Activated CD4-positive, alpha-beta T cell treated with anti-CD3 and anti-CD28 coated beads, Interleukin-2, amount 10 ng/mL, durations not matched to agents 7 days and 5 days (primary cell): ENCODE results near the gene ERICH3. TPM values are rescaled to one million over a fixed set of nuclear protein-coding genes. Genes with fewer than 3 reads are reported as not detected.

Source experiments
- CTCF ChIA-PET: fragments of 350-600 bp; sonication (Branson Sonifier 250); formaldehyde crosslinking; loops from one replicate; lab custom pipeline; 2021; ENCODE audit warnings: antibody characterized with exemption; lab: Charles Lee
- POLR2A ChIA-PET: fragments of 350-600 bp; sonication (Branson Sonifier 250); formaldehyde crosslinking; loops from one replicate; lab custom pipeline; 2021; ENCODE audit warnings: antibody characterized with exemption; lab: Charles Lee
- DNase-seq: peaks from one replicate; pipeline ENCODE4 v3.0.0-alpha.2; 2020
- H3K27ac Mint-ChIP-seq: one replicate; pipeline ENCODE4 v1.8.0; 2021; ENCODE audit warnings: mild to moderate bottlenecking, moderate library complexity, mixed read lengths
- H3K27me3 Mint-ChIP-seq: one replicate; pipeline ENCODE4 v1.8.0; 2021; ENCODE audit warnings: mixed read lengths
- H3K36me3 Mint-ChIP-seq: one replicate; pipeline ENCODE4 v1.8.0; 2021; ENCODE audit warnings: low read depth, mixed read lengths
- H3K4me1 Mint-ChIP-seq: one replicate; pipeline ENCODE4 v1.8.0; 2021; ENCODE audit warnings: mixed read lengths
- H3K4me3 Mint-ChIP-seq: one replicate; pipeline ENCODE4 v1.8.0; 2021; ENCODE audit warnings: mild to moderate bottlenecking, moderate library complexity, mixed read lengths
- H3K9me3 Mint-ChIP-seq: one replicate; pipeline ENCODE4 v1.8.0; 2021; ENCODE audit warnings: mixed read lengths
- total RNA-seq, 2 experiments: library from RNA; stranded (reverse); gene quantifications; one replicate each; pipeline ENCODE4 v1.2.3, GENCODE V29; 2021

The ERICH3 gene
- total RNA-seq, 2 experiments from 2014 or later = not detected

DNA sequence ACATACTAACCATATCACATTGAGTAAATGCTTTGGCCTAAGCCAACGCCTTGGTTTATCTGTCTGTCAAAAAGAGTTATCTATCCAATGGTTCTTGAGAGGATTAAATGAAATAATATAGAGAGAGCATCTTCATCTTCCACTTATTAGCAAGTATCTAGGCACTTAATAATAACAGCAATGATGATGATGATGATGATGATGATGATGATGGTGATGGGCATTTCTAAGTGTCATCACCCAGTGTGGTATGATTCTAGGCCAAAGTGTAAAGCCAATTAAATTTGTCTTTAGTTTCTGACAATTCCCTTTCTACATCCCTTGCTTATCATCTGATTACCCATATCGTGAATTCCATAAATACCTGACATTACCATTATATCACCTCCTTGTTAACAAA is 95.5 kb downstream of the ERICH3 start:
- H3K4me3 Mint-ChIP-seq = no peak overlapping the region
- no peak for DNase-seq
- ChIA-PET POLR2A (no interaction called here), CTCF (no interaction called here)
- peaks cover 3% of the 10 kb centered on the region for H3K4me1 Mint-ChIP-seq
- H3K9me3 Mint-ChIP-seq = no peaks in the 10 kb centered on the region
- peaks cover 2% of the 10 kb centered on the region for H3K27me3 Mint-ChIP-seq
- H3K27ac Mint-ChIP-seq = no peak overlapping the region
- no peaks in the 10 kb centered on the region for H3K36me3 Mint-ChIP-seq

DNA sequence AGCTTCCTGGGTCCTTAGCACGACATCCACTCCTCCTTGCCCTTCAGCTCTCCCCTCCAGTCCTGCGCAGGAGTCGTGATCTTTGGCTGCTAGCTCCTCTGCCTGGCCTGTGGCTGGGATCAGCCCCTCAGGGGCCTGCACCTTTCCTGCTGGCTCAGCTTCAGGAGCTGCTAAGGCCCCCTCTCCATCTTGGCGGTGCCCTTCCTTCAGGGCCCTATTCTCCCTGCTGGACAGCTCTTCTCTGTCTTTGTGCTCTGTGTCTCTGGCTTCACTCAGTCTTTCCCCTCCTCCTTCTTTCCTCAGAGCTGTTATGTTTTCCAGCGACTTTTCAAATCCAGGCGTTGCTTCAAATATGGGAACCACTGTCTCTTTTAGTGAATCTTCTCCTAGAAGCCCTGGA is 101.7 kb downstream of the ERICH3 start:
- ChIA-PET POLR2A (no interaction called here), CTCF (interaction anchor here (1.0 kb wide), 1 partner anchor 16 kb away, joined by 3 read pairs; no protein-coding TSS in a partner anchor)
- DNase-seq = no peak
- Mint-ChIP-seq H3K9me3 (no peaks in the 10 kb centered on the region), H3K4me1 (no peaks in the 10 kb centered on the region), H3K4me3 (no peak overlapping the region), H3K36me3 (no peaks in the 10 kb centered on the region), H3K27ac (no peak overlapping the region), H3K27me3 (no peaks in the 10 kb centered on the region)

DNA sequence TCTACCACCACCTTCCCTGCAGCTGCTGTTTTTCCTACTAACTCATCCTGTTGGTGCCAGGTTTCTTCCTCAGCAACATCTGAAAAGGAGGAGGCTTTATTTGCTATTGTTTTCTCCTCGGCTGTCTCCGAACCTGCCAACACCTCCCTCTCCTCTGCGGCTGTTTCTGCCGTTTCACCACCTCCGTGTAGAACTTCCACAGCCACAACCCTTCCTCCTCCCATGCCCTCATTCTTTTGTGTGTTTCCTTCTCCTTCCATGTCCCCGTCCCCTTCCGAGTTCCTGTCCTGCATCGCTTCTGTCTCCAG is 102.1 kb downstream of the ERICH3 start:
- H3K9me3 Mint-ChIP-seq = no peaks in the 10 kb centered on the region
- H3K27me3 Mint-ChIP-seq = no peaks in the 10 kb centered on the region
- H3K4me3 Mint-ChIP-seq = no peak overlapping the region
- no peaks in the 10 kb centered on the region for H3K36me3 Mint-ChIP-seq
- ChIA-PET POLR2A (no interaction called here), CTCF (interaction anchor here (1.0 kb wide), 1 partner anchor 16 kb away, joined by 3 read pairs; no protein-coding TSS in a partner anchor)
- no peak for DNase-seq
- H3K4me1 Mint-ChIP-seq = no peaks in the 10 kb centered on the region
- no peak overlapping the region for H3K27ac Mint-ChIP-seq

DNA sequence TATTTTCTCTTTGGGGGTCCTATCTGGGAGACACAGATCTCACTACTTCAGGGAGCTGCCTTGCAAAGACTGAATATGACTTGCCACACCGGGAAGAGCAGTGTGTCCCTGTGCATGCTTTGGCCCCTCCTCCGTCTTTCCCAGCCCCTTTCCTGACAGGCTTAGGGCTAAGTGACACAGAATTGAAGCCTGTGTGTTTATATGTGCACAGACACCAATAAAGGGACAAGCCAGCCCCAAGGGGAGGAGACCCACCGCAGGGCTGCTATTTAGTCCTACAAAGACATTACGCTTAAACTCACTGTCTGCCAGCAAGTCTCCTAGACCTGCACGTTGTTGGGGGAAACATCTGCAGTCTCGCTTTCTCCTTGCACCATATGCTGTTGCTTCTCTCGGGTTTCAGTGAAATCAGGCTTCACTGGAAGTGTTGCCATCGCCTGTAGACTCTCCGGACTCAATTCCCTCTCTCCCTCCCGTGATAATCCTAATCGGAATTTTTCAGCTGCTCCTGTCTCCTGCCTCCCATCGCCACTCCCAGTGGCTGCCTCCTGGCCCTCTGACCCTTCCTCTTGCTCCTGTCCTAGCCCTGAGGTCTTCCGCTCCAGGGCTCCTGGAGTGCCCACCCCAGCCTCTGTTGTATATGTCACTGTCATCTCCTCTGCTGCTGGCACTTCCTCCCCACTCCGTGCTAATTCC is 102.6 kb downstream of the ERICH3 start:
- POLR2A ChIA-PET = no interaction called here
- no peak overlapping the region for H3K27ac Mint-ChIP-seq
- no peak for DNase-seq
- CTCF ChIA-PET = interaction anchor here (1.0 kb wide), 1 partner anchor 17 kb away, joined by 3 read pairs; no protein-coding TSS in a partner anchor
- no peaks in the 10 kb centered on the region for H3K9me3 Mint-ChIP-seq
- no peaks in the 10 kb centered on the region for H3K27me3 Mint-ChIP-seq
- no peaks in the 10 kb centered on the region for H3K4me1 Mint-ChIP-seq
- H3K36me3 Mint-ChIP-seq = no peaks in the 10 kb centered on the region
- no peak overlapping the region for H3K4me3 Mint-ChIP-seq

DNA sequence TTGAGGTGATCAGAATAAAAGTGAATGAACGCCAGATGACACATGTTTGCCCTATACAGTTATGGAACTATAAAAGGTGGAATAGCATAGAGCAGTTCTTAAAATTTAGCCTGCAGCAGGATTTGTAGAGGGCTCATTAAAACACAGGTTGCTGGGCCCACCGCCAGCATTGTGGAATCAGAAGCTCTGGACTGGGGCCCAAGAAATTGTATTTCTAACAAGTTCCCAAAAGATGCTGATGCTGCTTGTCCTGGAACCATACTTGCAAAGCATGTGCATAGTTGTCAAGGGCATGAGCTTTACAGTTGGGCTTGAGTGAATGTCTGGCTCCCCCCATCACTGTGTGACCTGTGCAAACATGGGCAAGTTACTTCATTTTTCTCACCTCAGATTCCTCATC is 123.7 kb downstream of the ERICH3 start:
- H3K4me1 Mint-ChIP-seq = no peaks in the 10 kb centered on the region
- no peaks in the 10 kb centered on the region for H3K9me3 Mint-ChIP-seq
- ChIA-PET CTCF (no interaction called here), POLR2A (no interaction called here)
- DNase-seq = no peak
- H3K4me3 Mint-ChIP-seq = no peak overlapping the region
- no peaks in the 10 kb centered on the region for H3K27me3 Mint-ChIP-seq
- no peak overlapping the region for H3K27ac Mint-ChIP-seq
- H3K36me3 Mint-ChIP-seq = no peaks in the 10 kb centered on the region

DNA sequence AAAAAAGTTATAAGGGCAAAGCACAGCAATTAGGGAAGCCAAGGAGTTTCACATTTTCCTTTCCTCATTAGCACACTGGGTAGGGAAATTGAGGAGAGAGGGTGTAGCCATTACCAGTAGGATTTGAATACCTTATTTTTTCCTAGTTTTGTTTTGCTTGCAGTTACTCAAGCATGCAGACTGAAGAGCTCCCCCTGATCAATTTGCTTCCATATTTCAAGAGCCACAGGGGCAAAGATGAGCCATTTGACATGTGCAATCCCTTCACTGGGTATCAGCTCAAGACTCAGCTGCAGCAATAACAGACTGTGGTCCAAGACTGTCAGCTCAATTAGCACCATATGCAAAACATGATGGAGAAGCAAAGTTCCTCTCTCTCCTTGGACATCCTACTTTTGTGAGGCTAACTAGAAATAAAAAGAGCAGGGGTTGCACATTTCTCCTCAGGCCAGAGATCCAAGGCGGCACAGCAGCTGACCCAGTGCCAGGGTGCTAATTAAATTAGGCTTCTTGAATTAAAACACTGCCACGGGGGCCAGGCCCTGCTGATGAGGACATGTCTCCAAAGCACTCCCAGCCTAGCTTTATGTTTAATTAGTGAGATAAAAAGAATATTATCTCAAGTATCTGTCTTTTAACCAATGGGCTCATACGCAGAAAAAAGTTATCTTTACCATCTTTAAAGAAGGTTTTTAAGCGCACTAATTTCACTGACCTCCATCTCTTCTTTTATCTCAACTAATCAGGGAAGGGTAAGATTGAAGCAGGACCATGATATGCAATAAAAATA is 124.4 kb downstream of the ERICH3 start:
- no peak for DNase-seq
- Mint-ChIP-seq H3K36me3 (no peaks in the 10 kb centered on the region), H3K4me3 (no peak overlapping the region), H3K9me3 (no peaks in the 10 kb centered on the region), H3K27me3 (no peaks in the 10 kb centered on the region), H3K4me1 (no peaks in the 10 kb centered on the region), H3K27ac (no peak overlapping the region)
- ChIA-PET CTCF (no interaction called here), POLR2A (no interaction called here)

DNA sequence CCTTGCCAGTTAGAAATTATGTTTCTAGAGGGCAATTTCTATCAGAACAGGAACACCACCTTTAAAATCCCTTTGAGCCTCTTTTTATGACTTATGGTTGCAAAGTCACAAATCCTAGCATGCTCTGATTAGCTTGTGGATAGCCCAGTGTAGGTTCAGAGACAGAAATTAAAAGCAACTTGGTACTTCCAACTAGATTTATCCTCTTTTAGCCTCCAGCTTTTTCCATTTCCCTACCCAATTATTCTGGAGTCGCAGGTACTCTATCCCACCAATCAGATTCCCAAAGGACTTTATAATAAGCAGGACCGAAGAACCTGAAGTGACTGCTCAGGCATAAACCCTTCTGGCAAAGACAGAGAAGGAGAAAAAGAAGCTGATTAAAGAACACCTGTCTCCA is 127.8 kb downstream of the ERICH3 start:
- CTCF ChIA-PET = interaction anchor here (0.7 kb wide), 1 partner anchor 105 kb away, joined by 3 read pairs; no protein-coding TSS in a partner anchor
- H3K36me3 Mint-ChIP-seq = no peaks in the 10 kb centered on the region
- H3K27ac Mint-ChIP-seq = no peak overlapping the region

DNA sequence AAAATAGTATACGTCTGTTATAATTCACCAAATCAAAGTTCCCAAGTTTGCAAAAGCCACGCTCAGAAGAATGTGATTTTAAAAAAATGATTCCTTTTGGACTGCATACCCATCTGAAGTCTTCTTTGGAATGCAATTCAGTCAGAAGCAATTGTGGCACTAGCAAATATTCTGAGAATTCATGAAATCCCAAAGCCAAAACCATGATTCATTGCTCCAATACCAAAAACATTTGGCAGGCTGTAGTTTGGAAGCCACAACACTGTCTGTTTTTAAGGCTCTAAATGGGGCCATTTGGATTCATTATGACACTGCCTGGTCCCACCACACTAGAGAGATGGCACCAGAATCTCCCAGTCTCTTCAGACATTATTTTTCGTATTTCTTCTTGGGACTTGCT is 139.4 kb downstream of the ERICH3 start:
- no peaks in the 10 kb centered on the region for H3K27me3 Mint-ChIP-seq
- H3K4me3 Mint-ChIP-seq = no peak overlapping the region
- H3K36me3 Mint-ChIP-seq = no peaks in the 10 kb centered on the region
- peaks cover 2% of the 10 kb centered on the region for H3K9me3 Mint-ChIP-seq
- H3K27ac Mint-ChIP-seq = no peak overlapping the region
- no peaks in the 10 kb centered on the region for H3K4me1 Mint-ChIP-seq
- ChIA-PET CTCF (no interaction called here), POLR2A (no interaction called here)
- no peak for DNase-seq

More for the DNA sequence above, 127.8 kb downstream of the ERICH3 start:
- Mint-ChIP-seq H3K4me1 (no peaks in the 10 kb centered on the region), H3K9me3 (no peaks in the 10 kb centered on the region), H3K27me3 (no peaks in the 10 kb centered on the region), H3K4me3 (no peak overlapping the region)
- DNase-seq = no peak
- POLR2A ChIA-PET = interaction anchor here (0.6 kb wide), 1 partner anchor 61 kb away, joined by 3 read pairs; no protein-coding TSS in a partner anchor

DNA sequence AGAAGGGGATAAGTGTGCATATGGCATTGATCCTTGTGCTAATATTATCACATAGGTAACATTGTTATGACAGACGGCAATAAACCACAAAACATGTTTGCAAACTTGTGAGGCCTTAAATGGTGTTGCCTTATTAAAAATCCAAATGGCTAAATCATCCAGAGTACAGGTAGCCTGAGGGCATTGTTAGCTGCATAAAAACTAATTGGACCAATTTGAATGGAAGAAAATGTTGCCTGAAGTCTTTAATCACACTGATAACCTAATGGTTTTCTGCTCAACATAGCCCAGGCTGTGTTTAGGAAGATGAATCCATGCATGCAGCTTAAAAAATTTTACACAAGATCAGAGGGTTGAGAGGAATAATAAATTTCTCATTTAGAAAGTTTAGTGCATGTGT is 141.8 kb downstream of the ERICH3 start:
- no peaks in the 10 kb centered on the region for H3K4me1 Mint-ChIP-seq
- H3K9me3 Mint-ChIP-seq = peaks cover 2% of the 10 kb centered on the region
- ChIA-PET POLR2A (no interaction called here), CTCF (no interaction called here)
- DNase-seq = no peak
- no peak overlapping the region for H3K27ac Mint-ChIP-seq
- no peaks in the 10 kb centered on the region for H3K27me3 Mint-ChIP-seq
- no peak overlapping the region for H3K4me3 Mint-ChIP-seq
- H3K36me3 Mint-ChIP-seq = no peaks in the 10 kb centered on the region

DNA sequence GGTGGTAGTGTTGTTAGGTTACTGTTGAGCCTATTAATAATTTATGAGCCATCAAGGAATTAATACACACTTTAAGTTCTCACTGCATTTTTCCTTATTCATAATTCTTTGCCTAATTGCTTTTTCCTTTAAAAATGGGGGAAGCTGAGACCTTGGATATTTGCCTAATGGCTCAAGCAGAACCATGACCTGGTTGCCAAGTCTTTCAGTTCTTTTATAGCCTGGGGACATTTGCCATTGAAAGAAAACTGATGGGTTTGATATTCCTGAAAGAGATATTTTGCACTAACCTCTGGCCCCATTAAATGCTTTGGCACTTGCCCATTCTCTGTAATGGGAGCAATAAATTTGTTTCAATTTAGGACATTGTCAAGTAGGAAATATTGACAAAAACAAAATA is 142.7 kb downstream of the ERICH3 start:
- H3K36me3 Mint-ChIP-seq = no peaks in the 10 kb centered on the region
- H3K27ac Mint-ChIP-seq = no peak overlapping the region
- no peaks in the 10 kb centered on the region for H3K4me1 Mint-ChIP-seq
- ChIA-PET POLR2A (no interaction called here), CTCF (no interaction called here)
- peaks cover 2% of the 10 kb centered on the region for H3K9me3 Mint-ChIP-seq
- H3K27me3 Mint-ChIP-seq = no peaks in the 10 kb centered on the region
- no peak overlapping the region for H3K4me3 Mint-ChIP-seq
- DNase-seq = no peak

DNA sequence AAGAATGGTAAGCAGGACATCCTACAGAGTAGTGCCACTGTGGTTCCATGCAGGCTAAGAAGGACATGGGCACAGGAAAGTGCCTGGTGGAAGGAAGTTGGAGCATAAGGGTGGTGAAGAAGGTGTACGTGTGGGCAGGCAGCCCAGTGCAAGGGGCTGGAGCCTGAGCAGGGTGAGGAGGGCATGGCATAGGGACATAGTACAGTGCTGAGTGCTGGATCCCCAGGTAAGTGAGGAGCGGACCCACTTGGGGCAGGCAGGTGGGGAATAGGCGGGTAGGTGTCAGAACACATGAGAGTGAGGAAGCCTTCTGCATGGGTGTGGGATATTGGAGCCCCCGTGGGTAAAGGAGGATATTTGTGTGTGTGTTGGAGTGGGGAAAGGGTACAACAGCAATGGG is 145.5 kb downstream of the ERICH3 start:
- H3K4me1 Mint-ChIP-seq = no peaks in the 10 kb centered on the region
- ChIA-PET POLR2A (no interaction called here), CTCF (no interaction called here)
- H3K27me3 Mint-ChIP-seq = no peaks in the 10 kb centered on the region
- no peak overlapping the region for H3K27ac Mint-ChIP-seq
- no peaks in the 10 kb centered on the region for H3K36me3 Mint-ChIP-seq
- H3K4me3 Mint-ChIP-seq = no peak overlapping the region
- DNase-seq = no peak
- H3K9me3 Mint-ChIP-seq = peaks cover 2% of the 10 kb centered on the region

DNA sequence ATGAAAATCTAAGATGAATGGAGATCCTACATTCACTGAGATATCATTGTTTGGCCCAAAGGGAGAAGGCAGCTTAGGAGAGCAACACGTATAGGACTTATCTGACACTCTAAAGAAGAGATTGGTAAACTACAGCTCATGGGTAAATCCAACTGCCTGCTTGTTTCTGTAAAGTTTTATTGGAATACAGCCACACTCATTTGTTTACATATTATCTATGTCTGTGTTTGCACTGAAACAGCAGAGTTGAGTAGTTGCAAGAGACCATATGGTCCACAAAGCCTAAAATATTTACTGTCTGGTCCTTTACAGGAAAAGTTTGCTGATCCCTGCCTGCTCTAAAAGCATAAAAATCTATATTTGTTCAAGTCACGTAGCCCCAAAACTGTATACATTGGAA is 146.9 kb downstream of the ERICH3 start:
- no peaks in the 10 kb centered on the region for H3K36me3 Mint-ChIP-seq
- POLR2A ChIA-PET = interaction anchor here (0.7 kb wide), 1 partner anchor 99 kb away, joined by 3 read pairs; no protein-coding TSS in a partner anchor
- no peak overlapping the region for H3K4me3 Mint-ChIP-seq
- CTCF ChIA-PET = no interaction called here
- peaks cover under 1% of the 10 kb centered on the region for H3K9me3 Mint-ChIP-seq
- no peaks in the 10 kb centered on the region for H3K27me3 Mint-ChIP-seq
- H3K4me1 Mint-ChIP-seq = no peaks in the 10 kb centered on the region
- DNase-seq = no peak
- no peak overlapping the region for H3K27ac Mint-ChIP-seq

DNA sequence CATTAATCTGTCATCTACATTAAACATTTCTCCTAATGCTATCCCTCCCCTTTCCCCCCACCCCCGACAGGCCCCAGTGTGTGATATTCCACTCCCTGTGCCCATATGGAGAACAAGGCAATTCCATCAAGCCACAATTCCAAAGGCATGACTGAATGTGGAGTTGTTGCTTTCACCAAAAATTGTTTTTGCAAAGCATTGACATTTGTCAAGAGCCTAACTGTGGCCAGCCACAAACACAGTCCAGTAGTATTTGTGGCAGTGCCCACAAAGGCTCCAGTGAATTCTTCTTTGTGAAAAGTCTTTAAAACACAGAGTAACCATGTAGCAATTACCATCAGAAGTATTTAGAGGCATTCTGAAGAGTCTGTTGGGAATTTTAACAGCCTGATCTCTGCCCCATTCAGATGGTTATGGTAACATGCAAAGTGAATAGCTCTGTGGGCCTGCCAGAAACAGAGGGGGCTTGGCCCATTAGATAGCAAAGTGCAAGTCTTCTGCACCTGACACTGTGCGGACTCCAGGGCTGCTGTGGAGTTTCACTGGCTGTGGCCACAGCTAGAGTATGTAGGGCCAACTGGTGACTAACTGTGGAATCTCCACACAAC is 149.6 kb downstream of the ERICH3 start:
- no peak overlapping the region for H3K4me3 Mint-ChIP-seq
- POLR2A ChIA-PET = no interaction called here
- H3K27me3 Mint-ChIP-seq = no peaks in the 10 kb centered on the region
- CTCF ChIA-PET = no interaction called here
- no peaks in the 10 kb centered on the region for H3K4me1 Mint-ChIP-seq
- no peaks in the 10 kb centered on the region for H3K9me3 Mint-ChIP-seq
- H3K36me3 Mint-ChIP-seq = no peaks in the 10 kb centered on the region
- no peak overlapping the region for H3K27ac Mint-ChIP-seq
- no peak for DNase-seq
